Measurements from ENCODE around the gene PRKCA.
"Not testable (repeated sequence)": the region's sequence is repeated elsewhere in the genome, so short reads cannot be mapped to it uniquely, and the experiment has no call there.

DNA sequence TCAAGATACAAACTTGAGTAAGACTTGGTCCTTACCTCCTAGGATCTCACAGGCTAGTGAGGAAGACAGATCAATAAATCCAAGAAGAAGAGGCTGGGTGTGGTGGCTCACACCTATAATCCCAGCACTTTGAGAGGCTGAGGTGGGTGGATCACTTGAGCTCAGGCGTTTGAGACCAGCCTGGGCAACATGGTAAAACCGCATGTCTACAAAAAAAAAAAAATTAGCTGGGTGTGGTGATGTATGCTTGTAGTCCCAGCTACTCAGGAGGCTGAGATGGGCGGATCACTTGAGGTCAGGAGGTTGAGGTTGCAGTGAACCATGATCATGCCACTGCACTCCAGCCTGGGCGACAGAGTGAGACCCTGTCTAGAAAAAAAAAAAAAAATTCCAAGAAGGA is 423.0 kb downstream of the PRKCA start:
- TF ChIP-seq ISL1 (CRISPR knock-in tag; IDR thresholded peaks at IDR 0.05); RARB (CRISPR knock-in tag; IDR thresholded peaks at IDR 0.05); ZFP3 (CRISPR knock-in tag; IDR thresholded peaks at IDR 0.05); ZC3H10 (CRISPR knock-in tag; IDR thresholded peaks at IDR 0.05); PATZ1 (CRISPR knock-in tag; IDR thresholded peaks at IDR 0.05; ENCODE audit: borderline replicate concordance); PPARA (CRISPR knock-in tag; IDR thresholded peaks at IDR 0.05; ENCODE audit: borderline replicate concordance): not testable (repeated sequence)
